ENCODE results near the gene WDR83.
"Not testable (repeated sequence)": the region's sequence is repeated elsewhere in the genome, so short reads cannot be mapped to it uniquely, and the experiment has no call there.

The WDR83 gene

GRCh38 chr19:12712077-12712476 lies 45.5 kb downstream of the WDR83 start:
- DNase-seq: peak in 1 of 51 donors; percentile 53

GRCh38 chr19:12713304-12713703 lies 46.7 kb downstream of the WDR83 start:
- not testable (repeated sequence) for DNase-seq

GRCh38 chr19:12715102-12715501 lies 48.5 kb downstream of the WDR83 start:
- no peak for DNase-seq

- no peak for DNase-seq
These were observed 49.3 kb downstream of the WDR83 start for GRCh38 chr19:12715929-12716328.

GRCh38 chr19:12720296-12720695 lies 53.7 kb downstream of the WDR83 start:
- DNase-seq: no peak

- peak in 21 of 51 donors; percentile 4 to 53 (median 27) for DNase-seq
These were observed 54.4 kb downstream of the WDR83 start for GRCh38 chr19:12720851-12721655.

GRCh38 chr19:12721656-12722565 lies 55.3 kb downstream of the WDR83 start:
- peak in 43 of 51 donors; percentile 4 to 76 (median 58) for DNase-seq

GRCh38 chr19:12722566-12723380 lies 56.2 kb downstream of the WDR83 start:
- peak; percentile 56 to 98 (median 94) for DNase-seq

GRCh38 chr19:12723381-12723640 lies 56.7 kb downstream of the WDR83 start:
- no peak for DNase-seq

GRCh38 chr19:12723641-12724426 lies 57.2 kb downstream of the WDR83 start, which contains the start of gene TNPO2:
Gene TNPO2, minus strand, starts transcription at chr19:12723932. Its CDS starts 2,955 bp downstream, at chr19:12720977.
- DNase-seq: peak in 45 of 51 donors; percentile 6 to 74 (median 40)
